Measurements from ENCODE around the gene MS4A2.
"Not testable (repeated sequence)": the region's sequence is repeated elsewhere in the genome, so short reads cannot be mapped to it uniquely, and the experiment has no call there.

The MS4A2 gene

DNA sequence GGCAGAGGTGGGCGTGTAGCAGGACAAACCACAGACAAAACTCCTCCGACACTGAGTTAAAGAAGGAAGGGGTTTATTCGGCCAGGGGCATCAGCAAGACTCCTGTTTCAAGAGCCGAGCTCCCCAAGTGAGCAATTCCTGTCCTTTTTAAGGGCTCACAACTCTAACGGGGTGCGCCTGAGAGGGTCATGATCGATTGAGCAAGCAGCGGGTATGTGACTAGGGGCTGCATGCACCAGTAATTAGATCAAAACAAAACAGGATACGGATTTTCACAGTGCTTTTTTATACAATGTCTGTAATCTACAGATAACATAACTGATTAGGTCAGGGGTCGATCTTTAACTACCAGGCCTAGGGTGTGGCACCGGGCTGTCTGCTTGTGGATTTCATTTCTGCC, 12.9 kb downstream of the MS4A2 start:
- not testable (repeated sequence) for DNase-seq (ENCODE audit: low read depth in 2 of 2)

DNA sequence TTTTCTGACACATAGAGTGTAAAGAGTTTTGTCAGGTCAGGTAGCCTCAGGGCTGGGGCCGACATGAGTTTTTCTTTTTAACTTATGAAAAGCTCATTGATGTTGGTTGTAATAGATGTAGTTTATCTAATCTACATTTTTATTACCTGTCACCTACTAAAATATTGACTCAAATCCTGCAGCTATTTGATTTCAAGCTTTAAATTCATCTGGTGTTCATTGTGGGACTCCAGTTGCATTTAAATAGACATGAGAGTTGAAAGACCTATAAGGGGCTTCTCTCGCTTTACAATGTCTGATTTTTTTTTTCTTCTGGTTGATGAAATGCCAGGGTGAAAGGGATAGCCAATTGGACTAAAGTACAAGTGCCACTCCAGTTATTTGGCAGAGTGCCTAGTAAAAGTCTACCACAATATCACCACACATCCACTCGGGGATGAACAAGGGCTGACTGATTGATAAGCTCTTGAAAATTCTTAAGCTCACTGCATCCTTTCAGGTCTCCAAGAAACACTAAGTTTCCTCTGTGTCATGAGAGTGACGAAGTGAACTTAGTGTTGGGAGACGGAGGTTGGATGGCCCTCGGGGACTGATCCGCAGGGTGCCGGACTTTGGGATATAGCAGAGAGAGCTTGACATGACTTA, 16.1 kb downstream of the MS4A2 start:
- not testable (repeated sequence) for DNase-seq (ENCODE audit: low read depth in 2 of 2)

DNA sequence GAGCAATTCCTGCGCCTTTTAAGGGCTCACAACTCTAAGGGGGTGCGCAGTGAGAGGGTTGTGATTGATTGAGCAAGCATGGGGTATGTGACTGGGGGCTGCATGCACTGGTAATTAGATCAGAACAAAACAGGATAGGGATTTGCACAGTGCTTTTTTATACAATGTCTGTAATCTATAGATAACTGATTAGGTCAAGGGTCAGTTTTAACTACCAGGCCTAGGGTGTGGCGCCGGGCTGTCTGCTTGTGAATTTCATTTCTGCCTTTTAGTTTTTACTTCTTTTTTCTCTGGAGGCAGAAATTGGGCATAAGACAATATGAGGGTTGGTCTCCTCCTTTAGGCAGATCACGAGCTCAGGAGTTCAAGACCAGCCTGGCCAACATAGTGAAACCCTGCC, 20.2 kb downstream of the MS4A2 start:
- not testable (repeated sequence) for DNase-seq (ENCODE audit: low read depth in 2 of 2)

DNA sequence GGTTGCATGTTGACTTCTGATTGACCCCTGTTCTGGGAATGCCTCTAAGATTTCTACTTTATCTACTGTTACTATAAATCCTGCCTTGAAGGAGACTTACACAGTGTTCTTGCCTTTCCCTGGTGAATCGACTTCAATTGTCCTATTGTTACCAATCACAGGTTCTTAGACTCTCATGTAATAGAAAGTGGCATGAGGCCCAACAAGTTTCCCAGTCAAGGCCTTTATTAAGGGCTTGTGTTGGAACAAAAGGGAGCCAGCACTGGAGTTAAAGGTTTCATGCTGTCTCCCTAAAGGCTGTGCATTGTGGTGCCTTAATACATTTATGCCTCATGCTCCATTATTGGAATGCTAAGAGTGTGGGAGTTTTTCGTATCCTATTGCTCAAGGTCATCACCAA, 23.3 kb downstream of the MS4A2 start:
- no peak for DNase-seq (ENCODE audit: low read depth in 2 of 2)

DNA sequence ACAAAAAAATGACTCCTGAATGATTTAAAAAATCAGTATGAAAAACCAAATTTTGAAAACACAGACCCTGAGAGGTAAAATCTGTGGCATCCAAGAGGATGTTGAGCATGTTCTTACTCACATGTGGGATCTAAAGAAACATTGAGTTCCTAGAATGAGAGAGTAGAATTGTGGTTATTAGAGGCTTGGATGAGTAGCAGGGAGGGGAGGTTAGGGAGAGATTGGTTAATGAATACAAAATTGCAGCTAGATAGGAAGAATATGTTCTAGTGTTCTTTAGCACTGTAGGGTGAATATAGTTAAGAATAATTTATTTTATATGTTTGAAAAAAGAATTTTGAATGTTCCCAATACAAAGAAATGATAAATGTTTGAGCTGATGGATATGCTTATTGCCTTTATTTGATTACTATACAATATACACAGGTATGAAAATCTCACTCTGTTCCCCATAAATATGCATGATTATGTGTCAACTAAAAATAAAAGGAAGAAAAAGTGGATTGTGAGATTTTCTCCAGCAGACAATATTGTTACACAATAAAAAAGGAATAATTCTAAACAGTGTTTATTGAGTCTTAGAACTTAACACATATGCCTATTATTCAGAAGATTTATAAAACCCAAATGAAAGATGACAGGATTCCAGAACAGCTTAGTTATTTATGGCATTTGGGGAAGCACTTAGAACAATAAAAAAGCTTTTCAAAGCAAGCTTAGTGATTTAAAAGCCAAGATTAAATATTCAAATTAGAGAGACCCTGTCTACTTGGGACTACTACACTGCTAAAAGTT, 28.7 kb downstream of the MS4A2 start:
- DNase-seq (ENCODE audit: low read depth in 2 of 2), result no peak

DNA sequence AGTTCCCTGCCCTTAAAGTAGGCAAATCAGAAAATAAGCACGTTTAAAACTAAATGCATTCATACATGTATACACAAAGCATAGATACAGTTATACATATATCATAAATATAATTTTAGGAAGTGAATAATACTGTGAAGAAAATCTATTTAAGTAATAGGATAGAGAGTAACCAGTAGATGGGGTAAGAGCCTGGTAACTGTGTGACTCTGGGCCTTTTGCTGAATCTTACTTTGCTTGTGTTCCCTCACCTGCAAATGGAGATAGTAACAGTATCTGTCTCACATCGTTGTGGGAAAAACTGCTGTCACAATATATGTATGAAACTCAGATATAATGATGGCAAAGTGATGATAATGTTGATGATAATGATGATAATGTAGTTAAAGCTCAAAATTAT, 29.9 kb downstream of the MS4A2 start:
- DNase-seq (ENCODE audit: low read depth in 2 of 2), result no peak

DNA sequence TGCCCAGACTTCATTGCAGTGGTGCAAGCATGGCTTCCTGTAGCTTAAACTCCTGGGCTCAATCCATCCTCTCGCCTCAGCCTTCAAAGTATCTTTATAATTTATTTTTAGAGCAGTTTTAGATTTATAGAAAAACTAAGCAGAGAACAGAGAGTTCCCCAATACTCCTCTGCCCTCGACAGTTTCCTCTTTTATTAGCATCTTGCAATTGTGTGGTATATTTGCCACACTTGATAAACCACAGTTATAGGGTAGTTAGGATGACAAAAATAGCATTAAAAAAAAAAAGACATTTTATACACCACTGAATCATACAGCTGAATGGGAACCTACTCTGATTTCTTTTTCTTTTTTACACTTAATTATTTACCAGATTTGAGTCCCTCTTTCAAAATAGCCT, 31.2 kb downstream of the MS4A2 start:
- DNase-seq (ENCODE audit: low read depth in 2 of 2), result no peak

DNA sequence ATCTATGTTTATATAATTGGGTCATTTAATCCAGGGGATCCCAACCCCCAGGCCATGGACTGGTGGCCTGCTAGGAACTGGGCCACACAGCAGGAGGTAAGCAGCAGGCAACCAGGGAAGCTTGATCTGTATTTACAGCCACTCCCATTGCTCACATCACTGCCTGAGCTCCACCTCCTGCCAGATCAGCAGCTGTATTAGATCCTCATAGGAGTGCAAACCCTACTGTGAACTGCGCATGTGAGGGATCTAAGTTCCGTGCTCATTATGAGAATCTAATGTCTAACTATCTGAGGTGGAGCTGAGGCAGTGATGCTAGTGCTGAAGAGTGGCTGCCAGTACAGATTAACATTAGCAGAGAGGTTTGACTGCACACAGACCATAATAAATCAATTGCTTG, 32.8 kb downstream of the MS4A2 start:
- no peak for DNase-seq (ENCODE audit: low read depth in 2 of 2)

DNA sequence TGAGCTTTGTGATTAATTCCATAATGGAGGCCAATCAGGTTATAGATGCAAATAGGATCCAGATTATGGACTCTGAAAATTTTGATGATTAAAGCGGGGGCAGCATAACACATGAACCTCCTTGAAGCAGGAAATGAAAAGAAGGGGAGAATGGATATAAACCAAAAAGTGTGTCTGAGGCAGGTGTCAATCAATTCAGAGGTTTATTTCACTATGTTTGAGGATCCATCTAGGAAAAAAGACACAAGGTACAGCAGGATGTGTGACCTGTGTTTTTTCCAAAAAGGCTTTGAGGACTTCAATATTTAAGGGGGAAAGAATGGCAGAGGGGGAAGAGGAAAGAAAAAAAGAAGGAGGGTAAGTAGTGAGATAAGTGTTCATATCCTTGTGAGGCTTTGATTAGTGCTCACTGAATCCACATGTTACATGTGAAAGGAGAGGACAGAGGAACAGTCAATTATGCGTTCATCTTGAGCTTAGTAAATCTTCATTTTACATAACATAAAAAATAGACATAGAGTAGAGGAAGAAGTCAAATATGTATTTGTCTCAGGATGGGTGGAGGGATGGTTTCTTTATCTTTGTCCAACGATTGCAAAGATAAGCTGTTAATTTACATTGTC, 34.1 kb downstream of the MS4A2 start:
- DNase-seq (ENCODE audit: low read depth in 2 of 2), result no peak

DNA sequence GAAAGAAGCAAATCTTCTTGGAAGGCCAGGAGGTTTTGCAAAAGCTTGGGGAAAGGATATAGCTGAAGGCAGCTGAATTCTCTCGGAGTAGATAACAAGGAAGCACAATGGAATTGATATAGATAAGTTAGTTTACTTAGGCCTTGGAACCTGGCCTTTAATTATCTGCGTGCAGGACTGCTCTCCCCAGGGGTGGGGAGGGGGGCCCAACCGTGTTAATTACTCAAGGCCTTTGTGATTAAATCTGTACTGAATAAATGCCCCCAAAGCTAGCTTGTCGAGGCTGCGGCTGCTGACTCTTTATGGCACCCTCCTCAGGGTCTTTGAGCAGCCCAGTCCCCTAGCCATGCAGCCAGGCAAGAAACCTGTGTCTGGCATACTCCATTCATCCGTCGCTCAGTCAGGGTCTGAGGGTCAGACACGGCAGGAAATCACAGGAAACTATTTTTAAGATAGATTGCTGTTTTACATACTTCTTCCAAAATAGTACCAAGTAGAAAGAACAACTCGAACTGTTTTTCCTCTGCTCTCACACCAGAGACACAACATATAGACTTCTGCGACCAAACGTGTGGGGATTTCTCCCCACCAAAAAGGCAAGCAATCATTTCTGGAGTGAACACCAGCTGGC, 36.5 kb downstream of the MS4A2 start:
- no peak for DNase-seq (ENCODE audit: low read depth in 2 of 2)

DNA sequence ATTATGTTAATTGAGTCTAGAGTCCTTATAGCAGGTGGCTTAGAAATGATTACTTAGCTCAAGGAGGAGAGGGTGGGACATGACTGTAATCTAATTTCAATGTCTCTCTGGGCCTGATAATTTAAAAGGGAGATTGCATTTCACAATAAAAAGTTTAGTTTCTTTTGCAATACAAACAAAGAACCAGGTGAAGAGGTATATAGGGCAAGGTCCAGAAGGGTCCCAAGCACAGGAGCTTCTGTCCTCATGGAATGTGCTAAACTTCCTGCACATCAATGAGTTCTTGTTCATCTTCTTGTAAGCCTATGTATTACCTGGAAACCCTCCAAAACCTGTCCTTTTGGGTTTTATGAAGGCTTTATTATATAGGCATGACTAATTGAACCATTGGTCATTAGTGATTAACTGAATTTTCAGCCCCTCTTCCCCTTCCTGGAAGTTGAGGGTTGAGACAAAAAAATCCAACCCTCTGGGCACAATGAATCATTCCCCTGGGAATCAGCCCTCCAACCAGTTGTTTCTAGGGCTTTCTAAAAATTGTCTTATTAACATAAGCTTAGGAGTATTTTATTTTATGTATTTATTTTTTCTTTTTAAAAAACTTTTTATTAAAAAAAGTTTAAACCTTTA, 37.6 kb downstream of the MS4A2 start:
- DNase-seq (ENCODE audit: low read depth in 2 of 2), result no peak

DNA sequence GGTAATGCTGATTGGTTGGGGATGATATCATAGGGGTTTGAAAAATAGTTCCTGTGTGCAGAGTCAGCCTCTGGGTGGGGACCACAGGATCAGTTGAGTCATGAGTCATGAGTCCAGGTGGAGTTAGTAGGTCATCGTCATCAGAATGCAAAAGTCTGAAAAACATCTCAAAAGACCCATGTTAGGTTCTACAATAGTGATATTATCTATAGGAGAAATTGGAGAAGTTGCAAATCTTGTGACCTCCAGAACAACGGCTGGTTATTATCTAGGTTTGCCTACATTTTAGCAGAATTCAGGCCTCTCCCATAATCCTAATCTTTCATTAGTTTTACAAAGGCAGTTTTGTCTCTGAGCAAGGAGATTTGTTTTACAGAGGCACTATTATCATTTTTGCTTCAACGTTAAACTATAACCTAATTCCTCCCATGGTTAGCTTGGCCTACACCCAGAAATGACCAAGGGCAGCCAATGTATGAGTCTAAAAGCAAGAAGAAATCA, 38.9 kb downstream of the MS4A2 start:
- DNase-seq (ENCODE audit: low read depth in 2 of 2), result no peak

DNA sequence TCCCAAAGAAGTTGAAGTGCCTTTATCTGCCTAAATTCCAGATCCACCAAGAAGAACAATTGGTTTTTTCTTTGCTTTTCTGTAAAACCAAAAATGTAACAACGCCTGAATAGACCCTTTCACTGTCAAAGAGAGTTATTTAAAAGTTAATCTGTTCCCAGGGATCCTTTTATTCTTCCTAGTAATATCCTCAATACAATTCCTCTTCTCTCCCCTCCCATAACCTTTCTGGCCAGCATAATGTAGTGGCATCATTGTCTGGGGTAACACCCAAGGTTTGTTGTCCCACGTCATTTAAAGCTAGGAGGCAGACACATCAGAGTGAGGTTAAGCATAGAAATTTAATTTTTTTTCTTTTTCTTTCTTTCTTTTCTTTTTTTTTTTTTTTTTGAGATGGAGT, 39.9 kb downstream of the MS4A2 start:
- DNase-seq (ENCODE audit: low read depth in 2 of 2), result no peak

DNA sequence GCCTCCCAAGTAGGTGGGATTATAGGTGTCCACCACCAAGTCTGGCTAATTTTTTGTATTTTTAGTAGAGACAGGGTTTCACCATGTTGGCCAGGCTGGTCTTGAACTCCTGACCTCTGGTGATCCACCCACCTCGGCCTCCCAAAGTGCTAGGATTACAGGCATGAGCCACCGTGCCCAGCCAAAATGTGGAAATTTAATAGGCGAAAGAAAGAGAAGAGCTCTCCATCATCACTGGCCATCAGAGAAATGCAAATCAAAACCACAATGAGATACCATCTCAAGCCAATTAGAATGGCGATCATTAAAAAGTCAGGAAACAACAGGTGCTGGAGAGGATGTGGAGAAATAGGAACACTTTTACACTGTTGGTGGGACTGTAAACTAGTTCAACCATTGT, 40.4 kb downstream of the MS4A2 start:
- DNase-seq (ENCODE audit: low read depth in 2 of 2), result not testable (repeated sequence)

DNA sequence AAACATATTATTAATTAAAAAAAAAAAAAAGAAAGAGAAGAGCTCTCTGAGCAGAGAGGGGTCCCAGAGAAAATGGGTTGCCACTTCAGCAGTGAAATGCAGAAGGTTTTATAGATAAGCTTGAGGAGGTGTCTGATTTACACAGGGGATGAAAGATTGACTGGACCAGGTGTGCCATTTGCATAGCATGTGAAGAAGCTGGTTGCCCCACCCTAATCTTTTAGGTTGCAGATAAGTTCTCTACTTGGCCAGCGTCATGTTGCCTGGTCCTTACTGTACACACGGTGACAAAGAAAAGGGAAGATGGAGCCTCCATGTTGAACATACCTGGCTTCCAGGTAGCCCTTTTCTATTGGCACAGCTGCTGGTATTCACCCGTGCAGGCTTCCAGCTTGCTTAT, 41.4 kb downstream of the MS4A2 start:
- DNase-seq (ENCODE audit: low read depth in 2 of 2), result no peak

DNA sequence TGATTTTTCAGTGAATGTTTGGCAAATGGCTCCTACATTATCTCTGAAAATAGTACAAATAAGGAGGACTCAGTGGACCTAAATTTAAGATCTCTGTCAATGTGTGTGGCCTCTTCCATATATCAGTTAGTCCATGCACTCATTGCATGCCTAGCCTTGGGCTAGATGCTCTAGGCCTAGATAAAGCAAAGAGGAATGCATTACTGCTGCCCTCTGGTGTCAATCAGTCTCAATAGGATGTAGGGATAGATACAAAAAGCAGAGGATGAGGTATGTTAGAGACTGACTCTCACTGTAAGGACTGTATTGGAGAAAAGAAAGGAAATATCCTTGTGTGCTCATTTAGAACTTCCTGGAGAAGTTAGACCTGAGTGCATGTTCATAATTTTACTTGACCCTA, 42.0 kb downstream of the MS4A2 start:
- no peak for DNase-seq (ENCODE audit: low read depth in 2 of 2)

DNA sequence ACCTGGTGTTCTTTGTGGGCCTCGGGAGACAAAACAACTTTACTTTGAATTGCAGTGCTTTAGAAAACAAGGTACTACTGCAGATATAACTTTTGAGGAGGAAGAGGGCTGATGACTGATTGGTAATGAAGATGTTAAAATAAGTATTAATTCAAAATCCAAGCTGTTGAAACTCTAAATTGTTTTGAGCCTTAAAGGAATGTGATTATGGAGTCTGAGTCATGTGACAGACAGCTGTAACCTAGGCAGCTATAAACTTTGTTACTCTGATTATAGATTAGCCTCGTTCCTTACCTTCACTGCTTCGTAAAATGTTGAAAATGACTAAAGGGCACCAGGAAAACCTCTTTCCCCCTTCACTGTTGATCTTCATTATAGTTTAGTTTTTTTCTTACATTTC, 43.4 kb downstream of the MS4A2 start:
- DNase-seq (ENCODE audit: low read depth in 2 of 2), result no peak

DNA sequence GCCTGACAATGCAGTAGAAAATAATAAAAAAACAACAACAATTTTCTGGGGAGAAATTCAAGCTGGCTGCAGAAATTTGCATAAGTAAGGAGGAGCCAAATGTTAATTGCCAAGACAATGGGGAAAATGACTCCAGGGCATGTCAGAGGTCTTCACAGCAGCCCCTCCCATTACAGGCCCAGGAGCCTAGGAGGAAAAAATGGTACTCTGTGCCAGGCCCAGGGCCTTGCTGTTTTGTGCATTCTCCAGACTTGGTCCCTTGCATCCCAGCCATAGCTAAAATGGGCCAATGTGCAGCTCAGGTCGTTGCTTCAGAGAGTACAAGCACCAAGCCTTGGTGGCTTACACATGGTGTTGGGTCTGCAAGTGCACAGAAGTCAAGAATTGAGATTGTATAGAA, 45.5 kb downstream of the MS4A2 start:
- no peak for DNase-seq (ENCODE audit: low read depth in 2 of 2)

DNA sequence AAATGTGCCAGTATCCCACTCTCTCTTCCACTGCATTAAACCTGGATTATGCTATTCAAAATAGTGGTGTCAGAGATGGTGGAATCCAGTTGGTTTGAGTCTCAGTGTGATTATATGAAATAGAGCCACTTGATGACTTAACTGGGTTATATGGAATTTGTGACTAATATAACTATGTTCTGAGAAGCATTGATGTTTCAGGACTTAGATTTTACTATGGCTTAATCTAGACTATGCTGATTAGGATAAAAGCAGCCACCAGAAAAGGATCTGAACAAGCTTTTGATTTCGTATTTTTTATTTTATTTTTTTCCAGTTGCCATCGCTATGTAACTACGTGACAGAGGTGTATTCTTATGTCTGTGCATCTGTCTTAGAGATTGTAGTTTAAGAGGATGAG, 55.3 kb downstream of the MS4A2 start:
- DNase-seq (ENCODE audit: low read depth in 2 of 2), result no peak

DNA sequence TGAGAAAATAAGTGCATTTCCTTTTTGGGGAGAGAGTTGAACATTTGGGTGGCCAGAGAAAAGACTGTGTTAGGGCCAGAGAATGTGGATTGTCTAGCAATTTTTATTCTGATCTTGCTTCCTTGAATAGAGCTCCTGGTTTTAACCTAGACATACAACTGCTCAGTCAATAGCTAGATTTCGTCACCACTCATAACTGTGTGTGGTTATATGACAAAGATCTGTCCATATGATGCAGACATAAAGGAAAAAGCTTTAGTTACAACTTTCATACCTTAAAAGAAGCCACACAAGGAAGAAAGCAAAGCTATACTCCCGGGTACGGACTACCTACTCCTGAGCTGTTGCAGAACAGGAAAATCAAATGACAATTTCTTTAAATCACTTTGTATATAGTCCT, 57.2 kb downstream of the MS4A2 start:
- no peak for DNase-seq (ENCODE audit: low read depth in 2 of 2)

All from activated CD4-positive, alpha-beta T cell treated with anti-CD3 and anti-CD28 coated beads for 24 hours (primary cell).